ENCODE data around the gene PANX2. TPM values are rescaled to one million over a fixed set of nuclear protein-coding genes. Genes with fewer than 3 reads are reported as not detected.

PANX2 gene
- total RNA-seq, 1 donor from 2014 or later = 0.36 TPM

DNA sequence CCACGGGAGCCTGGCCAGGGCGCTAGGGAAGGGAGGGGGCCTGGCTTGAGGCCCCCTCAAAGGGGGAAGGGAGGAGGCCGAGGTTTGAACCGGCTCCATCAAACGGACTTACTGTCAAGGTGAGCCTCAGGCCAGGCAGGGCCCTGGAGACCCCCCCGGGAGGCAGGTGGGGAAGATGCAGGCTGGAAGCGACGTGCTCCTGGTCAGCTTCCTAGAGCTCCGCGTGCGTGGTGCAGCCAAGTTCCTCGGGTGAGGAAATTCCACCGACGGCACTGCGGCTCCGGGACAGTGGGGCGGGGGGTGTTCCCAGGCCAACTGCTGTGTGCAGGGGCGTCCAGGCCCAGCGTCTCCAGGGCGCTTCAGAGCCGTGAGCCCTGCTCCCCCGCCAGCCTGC is 7.9 kb downstream of the PANX2 start:
- DNase-seq (ENCODE audit: low spot score) = no peak
- no peak overlapping the region for H3K27ac Mint-ChIP-seq
- H3K4me1 Mint-ChIP-seq (ENCODE audit: low read depth) = peaks cover 5% of the 10 kb centered on the region
- H3K4me3 Mint-ChIP-seq = no peak overlapping the region
- intact Hi-C loops (cut with micrococcal nuclease) = no loop called here
- H3K36me3 Mint-ChIP-seq (ENCODE audit: low read depth) = no peaks in the 10 kb centered on the region
- H3K27me3 Mint-ChIP-seq (ENCODE audit: insufficient read depth) = peaks cover under 1% of the 10 kb centered on the region
- no peaks in the 10 kb centered on the region for H3K9me3 Mint-ChIP-seq

DNA sequence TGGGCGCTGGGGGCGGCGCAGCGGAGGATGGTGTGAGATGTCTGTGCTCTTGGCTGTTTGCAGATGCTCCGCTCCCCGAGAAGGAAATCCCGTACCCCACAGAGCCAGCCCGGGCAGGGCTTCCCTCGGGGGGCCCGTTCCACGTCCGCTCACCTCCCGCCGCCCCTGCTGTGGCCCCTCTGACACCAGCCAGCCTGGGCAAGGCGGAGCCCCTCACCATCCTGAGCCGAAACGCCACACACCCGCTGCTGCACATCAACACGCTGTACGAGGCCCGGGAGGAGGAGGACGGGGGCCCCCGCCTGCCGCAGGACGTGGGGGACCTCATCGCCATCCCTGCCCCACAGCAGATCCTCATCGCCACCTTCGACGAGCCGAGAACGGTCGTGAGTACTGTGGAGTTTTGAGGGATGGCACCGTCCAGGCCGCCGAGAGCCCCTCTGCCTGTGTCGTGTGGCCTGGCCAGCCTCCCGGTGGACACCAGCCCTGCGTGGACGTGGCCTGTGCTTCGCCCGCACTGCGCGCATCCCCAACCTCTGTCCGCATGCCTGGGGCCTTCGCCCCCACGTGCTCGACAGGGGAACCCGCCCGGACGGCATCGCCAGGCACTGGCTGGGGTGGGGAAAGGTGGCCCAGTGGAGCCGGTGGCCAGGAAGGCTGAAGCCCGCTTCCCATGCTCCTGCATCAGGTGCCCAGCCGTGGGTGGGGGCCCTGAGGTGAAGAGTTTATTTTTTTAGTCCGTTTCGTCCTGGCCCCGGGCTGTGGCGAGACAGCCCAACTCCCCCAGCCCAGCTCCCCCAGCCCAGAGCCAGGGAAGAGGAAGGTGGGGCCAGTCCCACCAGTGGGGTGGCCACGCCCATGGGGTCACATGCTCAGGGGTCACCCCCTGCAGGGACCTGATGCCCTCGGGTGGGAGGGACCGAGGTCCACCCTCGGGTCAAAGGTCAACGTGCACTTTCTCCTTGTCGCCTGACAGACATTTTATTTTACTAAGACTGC is 8.6 kb downstream of the PANX2 start:
- peaks cover 4% of the 10 kb centered on the region for H3K27me3 Mint-ChIP-seq (ENCODE audit: insufficient read depth)
- no peaks in the 10 kb centered on the region for H3K36me3 Mint-ChIP-seq (ENCODE audit: low read depth)
- H3K27ac Mint-ChIP-seq = no peak overlapping the region
- no peaks in the 10 kb centered on the region for H3K9me3 Mint-ChIP-seq
- H3K4me3 Mint-ChIP-seq = no peak overlapping the region
- no peak for DNase-seq (ENCODE audit: low spot score)
- peaks cover 5% of the 10 kb centered on the region for H3K4me1 Mint-ChIP-seq (ENCODE audit: low read depth)
- intact Hi-C loops (cut with micrococcal nuclease) = no loop called here

DNA sequence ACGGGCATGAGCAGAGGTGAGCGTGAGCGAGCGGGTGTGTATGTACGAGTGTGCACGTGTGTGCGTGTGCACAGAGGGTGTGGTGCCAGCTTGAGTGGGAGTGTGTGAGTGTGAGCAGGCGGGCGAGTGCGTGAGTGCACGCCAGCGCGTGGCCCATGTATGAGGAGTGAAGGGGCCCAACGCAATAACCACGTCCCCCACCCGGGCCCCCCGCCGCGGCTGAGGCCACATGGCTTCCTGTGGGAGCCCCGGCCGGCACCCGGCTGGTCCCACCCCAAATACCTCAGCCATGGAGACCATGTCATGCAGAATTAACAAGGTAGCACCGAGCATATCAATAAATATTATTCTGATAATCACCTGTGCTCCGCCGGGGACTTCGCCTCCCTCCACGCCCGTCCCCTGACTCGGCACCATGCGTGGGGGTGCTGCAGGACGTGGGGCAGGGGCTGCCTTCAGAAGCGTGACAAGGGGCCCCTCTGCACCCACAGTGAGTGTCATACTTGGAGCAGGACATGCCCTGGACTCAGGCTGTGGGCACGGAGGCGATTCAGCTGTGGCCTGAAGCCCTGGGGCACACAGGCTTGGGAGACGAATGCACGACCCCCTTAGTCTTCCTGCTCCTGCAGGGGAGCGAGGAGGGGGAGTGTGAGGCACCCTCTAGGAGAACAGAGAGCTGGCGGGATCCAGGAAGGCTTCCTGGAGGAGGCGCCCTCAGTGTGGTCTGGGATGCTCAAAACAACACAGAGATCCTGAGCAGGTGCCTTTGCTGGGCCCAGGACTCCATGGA is 9.6 kb downstream of the PANX2 start:
- H3K27ac Mint-ChIP-seq = no peak overlapping the region
- peaks cover 5% of the 10 kb centered on the region for H3K4me1 Mint-ChIP-seq (ENCODE audit: low read depth)
- H3K36me3 Mint-ChIP-seq (ENCODE audit: low read depth) = no peaks in the 10 kb centered on the region
- no peaks in the 10 kb centered on the region for H3K9me3 Mint-ChIP-seq
- peaks cover 4% of the 10 kb centered on the region for H3K27me3 Mint-ChIP-seq (ENCODE audit: insufficient read depth)
- DNase-seq (ENCODE audit: low spot score) = no peak
- intact Hi-C loops (cut with micrococcal nuclease) = no loop called here
- H3K4me3 Mint-ChIP-seq = no peak overlapping the region

DNA sequence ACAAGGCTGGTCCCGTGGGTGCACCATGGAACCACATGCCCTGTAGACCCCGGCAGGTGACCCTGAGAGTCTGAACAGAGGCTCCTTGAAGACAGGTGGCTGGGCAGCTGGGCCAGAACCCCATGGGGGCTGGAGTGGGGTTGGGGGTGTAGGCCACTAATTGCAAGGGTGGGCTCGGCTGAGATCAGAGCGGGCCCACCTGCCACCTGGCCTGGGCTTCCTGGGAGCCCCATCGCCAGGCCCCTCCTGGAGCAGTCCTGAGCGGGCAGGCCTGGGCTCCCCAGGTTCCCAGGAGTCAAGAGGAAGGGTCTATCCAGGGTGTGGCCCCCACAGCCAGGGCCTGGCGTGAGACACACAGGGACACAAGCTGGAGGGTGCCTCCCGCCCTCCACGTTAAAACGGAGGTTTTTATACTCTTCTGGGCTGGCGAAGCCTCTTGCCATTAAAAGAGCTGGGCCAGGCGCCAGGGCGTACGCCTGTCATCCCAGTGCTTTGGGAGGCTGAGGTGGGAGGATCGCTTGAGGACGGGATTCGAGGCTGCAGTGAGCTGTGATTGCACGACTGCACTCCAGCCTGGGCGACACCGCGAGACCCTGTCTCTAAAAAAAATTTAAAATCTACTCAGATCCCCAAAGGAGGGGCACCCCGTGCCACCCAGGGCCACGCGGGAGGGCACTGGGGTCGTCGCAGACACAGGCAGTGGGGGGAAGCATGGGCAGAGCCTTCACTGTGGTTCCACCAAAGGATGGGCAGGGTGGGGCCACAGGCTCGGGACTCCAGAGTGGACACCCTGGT is 10.4 kb downstream of the PANX2 start:
- Mint-ChIP-seq H3K27ac (no peak overlapping the region), H3K4me3 (no peak overlapping the region), H3K36me3 (ENCODE audit: low read depth) (no peaks in the 10 kb centered on the region), H3K27me3 (ENCODE audit: insufficient read depth) (peaks cover 4% of the 10 kb centered on the region), H3K9me3 (no peaks in the 10 kb centered on the region), H3K4me1 (ENCODE audit: low read depth) (peaks cover 5% of the 10 kb centered on the region)
- intact Hi-C loops (cut with micrococcal nuclease) = no loop called here
- DNase-seq (ENCODE audit: low spot score) = no peak

DNA sequence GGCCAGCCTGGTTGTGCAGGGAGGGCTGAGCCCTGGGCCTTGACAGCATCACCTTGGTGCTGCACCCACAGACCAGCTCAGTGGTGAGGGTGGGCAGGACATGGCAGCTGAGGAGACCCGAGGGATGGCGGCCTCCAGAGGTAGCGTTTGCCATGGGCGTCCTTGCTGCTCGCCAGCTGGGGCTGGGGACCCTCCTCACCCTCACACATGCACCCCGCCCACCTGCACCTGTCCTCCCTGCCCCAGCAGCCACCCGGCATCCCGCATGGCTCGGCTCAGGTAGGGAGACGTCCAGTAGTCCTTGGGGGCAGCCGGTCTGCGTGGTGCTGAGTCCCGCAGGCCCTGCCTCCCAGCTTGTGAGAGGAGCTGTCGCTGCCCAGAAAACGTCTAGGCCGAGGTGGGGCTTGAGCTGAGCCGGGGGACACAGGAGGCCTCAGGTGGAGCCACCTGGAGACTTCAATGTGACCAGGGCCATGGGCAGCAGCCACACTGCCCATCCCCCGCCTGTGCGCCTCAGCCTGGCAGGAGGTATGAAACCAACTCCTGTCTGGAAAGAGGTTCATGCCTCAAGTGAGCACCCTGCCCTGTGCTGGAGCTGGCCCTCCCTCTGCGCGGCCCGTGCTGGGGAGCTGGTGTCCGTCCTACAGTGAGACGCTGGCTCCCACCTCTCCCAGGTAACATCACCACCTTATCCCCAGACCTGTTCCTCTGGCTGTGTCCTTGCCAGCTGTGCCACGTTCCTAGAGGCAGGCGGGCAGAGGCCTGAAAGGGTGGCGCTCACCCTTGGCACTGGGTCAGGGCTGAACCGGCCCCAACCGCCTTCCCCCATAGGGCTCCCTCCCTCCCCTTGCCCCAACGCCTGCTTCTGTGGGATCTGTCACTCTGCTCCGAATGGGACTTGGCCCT is 11.9 kb downstream of the PANX2 start:
- Mint-ChIP-seq H3K4me3 (no peak overlapping the region), H3K9me3 (no peaks in the 10 kb centered on the region), H3K27ac (no peak overlapping the region), H3K4me1 (ENCODE audit: low read depth) (peaks cover 5% of the 10 kb centered on the region), H3K36me3 (ENCODE audit: low read depth) (no peaks in the 10 kb centered on the region), H3K27me3 (ENCODE audit: insufficient read depth) (peaks cover 4% of the 10 kb centered on the region)
- no peak for DNase-seq (ENCODE audit: low spot score)
- intact Hi-C loops (cut with micrococcal nuclease) = no loop called here

DNA sequence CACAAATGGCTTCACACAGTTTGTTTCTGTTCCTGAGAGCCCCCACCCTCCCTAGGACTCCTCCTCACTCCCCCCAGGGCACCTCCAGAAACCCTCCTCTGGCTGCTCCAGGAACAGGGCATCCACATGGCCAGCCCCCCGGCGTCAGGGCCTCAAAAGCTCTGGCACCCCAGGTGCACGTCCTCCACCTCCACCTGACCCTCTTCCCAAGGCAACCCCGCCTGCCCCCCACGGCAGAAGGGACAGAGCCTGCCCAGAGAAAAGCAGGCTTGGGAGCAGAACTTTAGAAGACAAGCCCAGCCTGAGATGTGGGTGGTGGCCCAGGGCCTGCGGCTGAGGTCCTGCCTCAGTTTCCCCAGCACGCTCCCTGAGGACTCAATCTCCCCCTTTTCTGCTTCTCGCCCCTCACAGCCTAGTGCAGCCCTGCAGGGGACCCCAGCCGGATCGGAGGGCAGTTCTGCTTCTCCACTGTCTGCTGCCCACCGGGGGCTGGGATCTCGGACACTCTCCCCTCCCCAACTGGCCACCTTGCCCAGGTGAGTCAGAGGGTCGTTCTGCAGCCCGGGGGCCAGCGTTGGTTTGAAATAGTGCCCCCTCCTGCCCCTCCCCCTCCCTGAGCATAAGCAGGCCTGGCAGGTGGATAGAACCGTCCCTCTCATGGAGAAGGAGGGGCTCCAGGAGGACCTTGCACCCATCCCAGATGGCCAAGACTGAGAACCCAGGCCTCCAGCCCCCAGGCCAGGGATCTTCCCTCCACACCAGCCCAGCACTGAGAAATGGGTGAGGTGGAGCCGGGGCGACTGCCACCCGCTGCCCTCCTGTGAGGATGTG is 12.8 kb downstream of the PANX2 start:
- Mint-ChIP-seq H3K4me3 (peak overlapping the region; percentile 48), H3K36me3 (ENCODE audit: low read depth) (no peaks in the 10 kb centered on the region), H3K27ac (no peak overlapping the region), H3K9me3 (no peaks in the 10 kb centered on the region), H3K27me3 (ENCODE audit: insufficient read depth) (peaks cover 4% of the 10 kb centered on the region), H3K4me1 (ENCODE audit: low read depth) (peaks cover 5% of the 10 kb centered on the region)
- intact Hi-C loops (cut with micrococcal nuclease) = no loop called here
- DNase-seq (ENCODE audit: low spot score) = no peak

DNA sequence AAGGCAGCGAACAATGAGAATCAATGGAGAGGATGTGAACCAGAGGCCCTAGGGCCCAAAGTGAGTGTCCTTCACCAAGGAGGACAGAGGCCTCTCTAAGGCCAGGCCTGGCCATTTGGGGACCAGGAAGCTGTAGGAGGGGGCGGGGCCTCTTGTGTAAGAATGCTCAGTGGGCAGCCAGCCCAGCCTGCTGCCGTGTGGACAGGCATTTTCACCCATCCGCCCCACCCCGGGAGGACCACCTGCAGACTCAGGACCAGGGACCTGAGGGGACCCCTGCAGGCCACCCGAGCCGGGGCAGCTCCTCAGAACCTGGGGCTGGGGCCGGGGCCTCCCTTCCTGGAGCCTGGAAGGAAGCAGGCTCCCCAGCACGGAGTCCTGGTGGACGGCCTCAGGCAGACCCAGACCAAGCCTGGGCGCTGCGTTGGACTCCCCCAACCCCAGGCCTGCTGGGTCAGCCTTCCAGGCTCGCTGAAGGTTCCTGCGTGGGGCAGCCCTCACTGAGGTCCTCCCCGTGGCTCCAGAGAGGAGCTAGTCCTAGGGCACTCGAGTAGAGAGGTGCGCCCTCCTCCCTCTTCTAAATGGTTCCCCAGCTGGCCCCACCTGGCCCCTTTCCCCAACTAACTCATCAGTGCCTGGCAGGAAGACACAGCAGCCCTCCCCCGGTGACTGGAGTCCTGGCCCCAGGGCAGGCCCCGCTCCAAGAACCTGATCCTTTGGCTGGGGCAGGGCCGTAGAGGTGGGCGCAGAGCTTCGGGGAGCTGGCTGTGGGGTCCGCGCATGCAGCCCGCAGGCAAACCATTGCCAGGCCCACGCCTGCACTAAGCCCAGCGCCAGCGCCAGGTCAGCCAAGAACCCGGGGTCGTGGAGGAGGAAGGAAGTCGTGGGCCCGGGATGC is 13.7 kb downstream of the PANX2 start:
- peaks cover 4% of the 10 kb centered on the region for H3K27me3 Mint-ChIP-seq (ENCODE audit: insufficient read depth)
- intact Hi-C loops (cut with micrococcal nuclease) = loop anchor here (2.0 kb wide), 1 partner anchor 13 kb away; the partner anchor contains the start of gene PANX2

DNA sequence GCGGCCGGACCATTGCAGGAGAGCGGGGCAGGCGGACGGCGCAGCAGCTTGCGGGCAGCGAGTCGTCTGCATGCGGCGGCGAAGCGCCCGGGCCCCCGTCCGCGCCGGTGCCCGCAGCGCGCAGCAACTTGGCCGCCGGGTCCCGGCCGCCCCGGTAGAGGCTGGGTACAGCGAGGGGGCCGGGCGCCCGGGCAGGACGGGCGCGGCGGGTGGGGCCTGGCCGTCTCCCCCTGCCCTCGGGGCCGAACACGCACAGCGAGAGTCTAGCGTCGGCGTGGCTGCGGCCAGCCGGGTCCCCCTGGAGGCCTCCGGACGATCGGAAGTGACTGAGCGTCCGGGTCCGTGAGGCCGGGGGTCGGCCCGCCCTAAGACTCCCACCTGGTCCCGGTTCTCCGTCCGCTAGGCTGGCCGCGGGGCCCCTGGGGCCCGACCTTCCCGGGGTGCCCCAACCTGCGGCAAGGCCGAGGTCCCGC is 14.4 kb downstream of the PANX2 start:
- H3K36me3 Mint-ChIP-seq (ENCODE audit: low read depth) = no peaks in the 10 kb centered on the region
- H3K4me1 Mint-ChIP-seq (ENCODE audit: low read depth) = peaks cover 14% of the 10 kb centered on the region
- intact Hi-C loops (cut with micrococcal nuclease) = loop anchor here (1.0 to 2.0 kb wide), 2 partner anchors 14 to 15 kb away; partner anchors contain the start of gene PANX2
- DNase-seq (ENCODE audit: low spot score) = no peak
- no peaks in the 10 kb centered on the region for H3K9me3 Mint-ChIP-seq
- peak overlapping the region; percentile 76 for H3K4me3 Mint-ChIP-seq
- no peak overlapping the region for H3K27ac Mint-ChIP-seq
- H3K27me3 Mint-ChIP-seq (ENCODE audit: insufficient read depth) = peaks cover 4% of the 10 kb centered on the region

More for the DNA sequence above, 13.7 kb downstream of the PANX2 start:
- peak overlapping the region; percentile 29 for H3K27ac Mint-ChIP-seq
- H3K9me3 Mint-ChIP-seq = no peaks in the 10 kb centered on the region
- H3K4me3 Mint-ChIP-seq = peak overlapping the region; percentile 76
- DNase-seq (ENCODE audit: low spot score) = no peak
- H3K4me1 Mint-ChIP-seq (ENCODE audit: low read depth) = peaks cover 11% of the 10 kb centered on the region
- H3K36me3 Mint-ChIP-seq (ENCODE audit: low read depth) = no peaks in the 10 kb centered on the region

DNA sequence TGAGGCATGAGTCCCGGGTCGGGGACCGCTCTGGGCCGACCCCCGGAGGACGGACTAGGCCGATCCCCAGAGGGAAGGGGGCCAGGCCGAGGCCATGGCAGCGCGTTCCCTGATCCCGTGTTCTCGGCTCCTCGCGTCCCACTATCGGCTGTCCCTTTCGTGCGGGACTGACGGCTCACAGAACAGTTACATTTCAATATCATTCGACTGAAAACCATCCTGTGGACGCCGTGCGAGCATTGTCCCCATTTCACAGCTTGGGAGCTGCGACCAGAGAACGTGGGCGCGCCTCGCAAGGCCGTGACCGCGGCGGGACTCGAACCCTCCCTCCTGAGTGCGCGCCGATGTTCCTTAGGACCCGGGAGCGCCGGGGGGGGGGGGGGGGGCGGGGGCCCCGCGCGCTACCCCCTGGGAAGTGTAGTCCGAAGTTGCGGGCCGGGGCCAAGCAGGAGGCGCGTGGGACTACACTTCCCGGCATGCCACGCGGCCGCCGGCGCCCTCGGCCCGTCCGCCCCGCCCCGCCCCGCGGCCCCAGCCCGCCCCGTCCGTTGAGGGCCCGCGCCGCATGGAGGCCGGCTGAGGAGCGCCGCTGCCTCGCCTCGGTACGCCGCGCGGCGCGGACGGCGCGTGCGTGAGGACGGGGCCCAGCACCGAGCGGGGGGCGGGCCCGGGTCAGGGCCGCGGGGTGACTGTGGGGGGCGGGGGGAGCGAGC is 15.0 kb downstream of the PANX2 start, which contains the start of gene TRABD:
TRABD (plus strand) TSS at position 539 of the 713 bp plus-strand sequence. CDS start 7,148 bp downstream, outside the sequence.
- Mint-ChIP-seq H3K27me3 (ENCODE audit: insufficient read depth) (peaks cover 4% of the 10 kb centered on the region), H3K36me3 (ENCODE audit: low read depth) (no peaks in the 10 kb centered on the region), H3K4me1 (ENCODE audit: low read depth) (peaks cover 14% of the 10 kb centered on the region), H3K4me3 (peak within 1 kb of the TSS; percentile 96), H3K9me3 (no peaks in the 10 kb centered on the region), H3K27ac (peak within 1 kb of the TSS; percentile 94)
- intact Hi-C loops (cut with micrococcal nuclease) = loop anchor here (1.0 to 2.0 kb wide), 2 partner anchors 15 kb away; partner anchors contain the start of gene PANX2
- DNase-seq (ENCODE audit: low spot score) = peak; percentile 84

Data from activated T-helper 1 cell treated with anti-CD3 and anti-CD28 coated beads, Interleukin-12 subunit alpha, Interleukin-12 subunit beta, Interleukin-2, Interleukin-4 antibody, amounts not matched to agents 30 ng/mL and 10 ng/mL and 1 ng/mL, durations not matched to agents 14 hours and 24 hours and 36 hours (primary cell).